ENCODE data around the gene RFPL1.
"Not testable (repeated sequence)": the region's sequence is repeated elsewhere in the genome, so short reads cannot be mapped to it uniquely, and the experiment has no call there.

RFPL1 gene

GRCh38 chr22:29479417-29480261, 41.3 kb downstream of the RFPL1 start, which contains the start of gene NEFH:
Gene NEFH (plus strand): TSS chr22:29480218. CDS start chr22:29480263, 45 bp downstream.
- DNase-seq = no peak

GRCh38 chr22:29480262-29480511, 41.8 kb downstream of the RFPL1 start:
- DNase-seq = no peak

- DNase-seq = no peak
Measured at GRCh38 chr22:29480512-29481264, 42.3 kb downstream of the RFPL1 start.

GRCh38 chr22:29481265-29482000, 43.0 kb downstream of the RFPL1 start:
- DNase-seq = no peak

- no peak for DNase-seq
Measured at GRCh38 chr22:29482253-29482652, 43.9 kb downstream of the RFPL1 start.

GRCh38 chr22:29482726-29483125, 44.3 kb downstream of the RFPL1 start:
- DNase-seq = no peak

GRCh38 chr22:29483254-29483653, 44.9 kb downstream of the RFPL1 start:
- DNase-seq = no peak

GRCh38 chr22:29484642-29485041, 46.3 kb downstream of the RFPL1 start:
- DNase-seq = no peak

- no peak for DNase-seq
Measured at GRCh38 chr22:29485448-29485847, 47.1 kb downstream of the RFPL1 start.

- no peak for DNase-seq
Measured at GRCh38 chr22:29487426-29487986, 49.1 kb downstream of the RFPL1 start.

- not testable (repeated sequence) for DNase-seq
Measured at GRCh38 chr22:29489127-29489780, 50.9 kb downstream of the RFPL1 start.

GRCh38 chr22:29491012-29491411, 52.6 kb downstream of the RFPL1 start:
- DNase-seq = no peak
